DND-41 (cell line): Measurements from ENCODE around the gene KCNAB1.

Source experiments
- EZH2 ChIP-seq: IDR thresholded peaks from 3 replicates; pipeline ENCODE4 v1.6.1; 2012; ENCODE audit warnings: borderline replicate concordance, low read depth, mild to moderate bottlenecking, moderate library complexity, low read length, inconsistent platforms; ENCODE audit not compliant: severe bottlenecking
- TF ChIP-seq, protein P1 (sequence below): IDR thresholded peaks from 2 replicates; pipeline ENCODE4 v1.5.1; 2012; ENCODE audit warnings: borderline replicate concordance, low read length, moderate library complexity, mild to moderate bottlenecking; ENCODE audit not compliant: poor library complexity, severe bottlenecking; ENCODE audit errors: extremely low read depth

DNA sequence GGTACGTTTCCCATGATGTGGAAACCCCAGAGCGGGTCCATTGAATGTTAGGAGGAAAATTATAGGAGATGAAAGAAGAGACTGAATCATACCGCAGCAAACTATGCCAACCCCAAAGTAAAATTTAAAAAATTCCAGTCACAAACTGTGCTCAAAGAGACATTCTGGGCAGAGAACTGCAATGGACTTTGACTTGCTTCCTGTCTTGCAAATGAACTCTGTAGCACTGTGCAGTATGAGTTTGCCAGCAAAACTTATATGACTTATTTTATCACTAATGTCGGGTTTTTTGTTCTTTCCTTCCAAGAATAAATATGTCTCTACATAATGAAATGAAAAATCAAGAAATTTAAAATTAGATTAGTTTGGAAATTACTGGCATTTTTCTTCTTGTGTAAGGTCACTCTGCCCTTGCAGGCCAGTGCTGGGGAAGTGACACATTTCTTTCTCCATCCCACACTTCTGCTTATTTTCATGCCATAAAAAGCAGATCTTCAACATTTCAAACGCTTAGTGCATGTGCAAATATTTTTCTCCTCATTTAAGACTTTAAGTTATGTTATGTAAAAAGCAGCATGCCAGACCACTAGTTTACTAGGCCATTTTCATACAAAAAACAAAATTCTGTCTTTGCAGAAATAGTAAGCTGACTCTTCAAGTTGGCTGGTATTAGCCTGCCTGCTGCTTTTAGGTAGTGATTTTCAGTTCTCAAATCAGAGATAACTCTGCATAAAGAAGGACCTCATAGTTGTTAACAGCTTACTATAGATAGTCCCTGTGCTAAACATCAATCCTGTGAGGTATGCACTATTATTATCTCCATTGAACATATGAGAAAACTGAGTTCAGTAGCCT is 466.8 kb downstream of the KCNAB1 start:
- no peak for TF ChIP-seq EZH2
- TF ChIP-seq, protein P1, sequence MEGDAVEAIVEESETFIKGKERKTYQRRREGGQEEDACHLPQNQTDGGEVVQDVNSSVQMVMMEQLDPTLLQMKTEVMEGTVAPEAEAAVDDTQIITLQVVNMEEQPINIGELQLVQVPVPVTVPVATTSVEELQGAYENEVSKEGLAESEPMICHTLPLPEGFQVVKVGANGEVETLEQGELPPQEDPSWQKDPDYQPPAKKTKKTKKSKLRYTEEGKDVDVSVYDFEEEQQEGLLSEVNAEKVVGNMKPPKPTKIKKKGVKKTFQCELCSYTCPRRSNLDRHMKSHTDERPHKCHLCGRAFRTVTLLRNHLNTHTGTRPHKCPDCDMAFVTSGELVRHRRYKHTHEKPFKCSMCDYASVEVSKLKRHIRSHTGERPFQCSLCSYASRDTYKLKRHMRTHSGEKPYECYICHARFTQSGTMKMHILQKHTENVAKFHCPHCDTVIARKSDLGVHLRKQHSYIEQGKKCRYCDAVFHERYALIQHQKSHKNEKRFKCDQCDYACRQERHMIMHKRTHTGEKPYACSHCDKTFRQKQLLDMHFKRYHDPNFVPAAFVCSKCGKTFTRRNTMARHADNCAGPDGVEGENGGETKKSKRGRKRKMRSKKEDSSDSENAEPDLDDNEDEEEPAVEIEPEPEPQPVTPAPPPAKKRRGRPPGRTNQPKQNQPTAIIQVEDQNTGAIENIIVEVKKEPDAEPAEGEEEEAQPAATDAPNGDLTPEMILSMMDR = no peak
